GM18873 (cell line): ENCODE results near the gene LRP1-AS.

ENCODE experiments used
- ATAC-seq: cut with Tn5 transposase; IDR thresholded peaks from one replicate; pipeline ENCODE4 v1.9.1; 2021; ENCODE audit warnings: mild to moderate bottlenecking, moderate library complexity, moderate number of reproducible peaks; ENCODE audit not compliant: unreplicated experiment, low FRiP score

Gene LRP1-AS

GRCh38 chr12:57105011-57105753 lies 42.2 kb downstream of the LRP1-AS start:
- no peak for ATAC-seq

- ATAC-seq, result no peak
Measured at GRCh38 chr12:57104292-57104910, 43.0 kb downstream of the LRP1-AS start.

- no peak for ATAC-seq
Measured at GRCh38 chr12:57103856-57104255, 43.6 kb downstream of the LRP1-AS start.

- no peak for ATAC-seq
Measured at GRCh38 chr12:57101892-57102695, 45.3 kb downstream of the LRP1-AS start.

- ATAC-seq, result no peak
Measured at GRCh38 chr12:57099766-57100165, 47.7 kb downstream of the LRP1-AS start.

- ATAC-seq, result no peak
Measured at GRCh38 chr12:57099047-57099714, 48.2 kb downstream of the LRP1-AS start.

GRCh38 chr12:57098546-57098945 lies 48.9 kb downstream of the LRP1-AS start:
- ATAC-seq, result no peak

GRCh38 chr12:57097554-57097835 lies 49.9 kb downstream of the LRP1-AS start:
- no peak for ATAC-seq

- ATAC-seq, result no peak
Measured at GRCh38 chr12:57096748-57097553, 50.5 kb downstream of the LRP1-AS start.

- ATAC-seq, result no peak
Measured at GRCh38 chr12:57096099-57096572, 51.3 kb downstream of the LRP1-AS start.

GRCh38 chr12:57095440-57095839 lies 52.0 kb downstream of the LRP1-AS start:
- no peak for ATAC-seq
